BLaER1 treated with 17β-estradiol and CSF1 and Interleukin-3, amounts not matched to agents 10 nM and 100 nM (cell line): ENCODE measurements around the gene CLEC3B.
"Not testable (repeated sequence)": the region's sequence is repeated elsewhere in the genome, so short reads cannot be mapped to it uniquely, and the experiment has no call there.

Experiments
- H3K27ac ChIP-seq, 11 experiments: shearing (Covaris generic); formaldehyde crosslinking; 2 replicates each; pipeline ENCODE4 v1.8.1; 2022
- H3K27me3 ChIP-seq, 11 experiments: shearing (Covaris generic); formaldehyde crosslinking; 2 replicates each; pipeline ENCODE4 v1.8.1; 2022
- H3K36me3 ChIP-seq, 11 experiments: shearing (Covaris generic); formaldehyde crosslinking; 2 replicates each; pipeline ENCODE4 v1.8.1; 2022
- H3K4me1 ChIP-seq, 10 experiments: shearing (Covaris generic); formaldehyde crosslinking; 2 replicates each; pipeline ENCODE4 v1.8.1; 2022
- H3K4me2 ChIP-seq, 11 experiments: shearing (Covaris generic); formaldehyde crosslinking; 2 replicates each; pipeline ENCODE4 v1.8.1; 2022
- H3K4me3 ChIP-seq, 10 experiments: shearing (Covaris generic); formaldehyde crosslinking; 2 replicates each; pipeline ENCODE4 v1.8.1; 2022
- H3K9ac ChIP-seq, 11 experiments: shearing (Covaris generic); formaldehyde crosslinking; 2 replicates each; pipeline ENCODE4 v1.8.1; 2022
- H3K9me3 ChIP-seq, 11 experiments: shearing (Covaris generic); formaldehyde crosslinking; replicated peaks in 1 of 11; 2 replicates each; pipeline ENCODE4 v1.8.1; 2022
- H4K20me1 ChIP-seq, 11 experiments: shearing (Covaris generic); formaldehyde crosslinking; 2 replicates each; pipeline ENCODE4 v1.8.1; 2022
- Cebpa-rat ChIP-seq, 11 experiments: shearing (Covaris generic); IDR thresholded peaks; 2 replicates each; pipeline ENCODE4 v1.8.1; 2022

Gene CLEC3B, protein sequence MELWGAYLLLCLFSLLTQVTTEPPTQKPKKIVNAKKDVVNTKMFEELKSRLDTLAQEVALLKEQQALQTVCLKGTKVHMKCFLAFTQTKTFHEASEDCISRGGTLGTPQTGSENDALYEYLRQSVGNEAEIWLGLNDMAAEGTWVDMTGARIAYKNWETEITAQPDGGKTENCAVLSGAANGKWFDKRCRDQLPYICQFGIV

DNA sequence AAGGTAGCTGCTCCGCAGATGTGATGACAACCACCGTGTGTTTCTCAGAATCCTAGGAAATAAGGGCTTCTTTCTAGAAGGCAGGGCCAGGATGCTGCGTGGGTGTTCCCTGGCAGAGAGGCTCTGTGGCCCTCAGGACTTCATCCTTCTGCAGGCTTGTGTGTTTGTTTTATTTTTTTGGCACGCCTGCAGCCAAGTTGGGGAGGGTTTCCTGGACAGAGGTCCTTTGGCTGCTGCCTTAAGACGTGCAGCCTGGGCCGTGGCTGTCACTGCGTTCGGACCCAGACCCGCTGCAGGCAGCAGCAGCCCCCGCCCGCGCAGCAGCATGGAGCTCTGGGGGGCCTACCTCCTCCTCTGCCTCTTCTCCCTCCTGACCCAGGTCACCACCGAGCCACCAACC lies at the start of gene CLEC3B:
TSS of gene CLEC3B (plus strand) at position 266 of the 400 bp plus-strand sequence. CDS start at position 326, 60 bp downstream.
- H3K9me3 ChIP-seq, result no peaks in the 10 kb centered on the region
- no peak within 1 kb of the TSS for H3K9ac ChIP-seq
- peaks cover 0 to 30% (median 0%) of the 10 kb centered on the region in 10 experiments; a peak in 5 of 20 replicates for H3K4me1 ChIP-seq
- no peaks in the 10 kb centered on the region for H3K27me3 ChIP-seq
- H3K4me3 ChIP-seq, result no peak within 1 kb of the TSS
- peak within 1 kb of the TSS in 3 of 11 experiments; percentile 4 to 47 (median 36); a peak in 5 of 22 replicates for H3K4me2 ChIP-seq
- H3K27ac ChIP-seq, result no peak within 1 kb of the TSS
- no peak for TF ChIP-seq Cebpa-rat (IDR thresholded peaks at IDR 0.05)
- H4K20me1 ChIP-seq, result peaks cover 0 to 2% (median 0%) of the 10 kb centered on the region in 11 experiments; a peak in 1 of 22 replicates
- no peaks in the 10 kb centered on the region for H3K36me3 ChIP-seq

GRCh38 chr3:44981220-44981619 lies 44.9 kb upstream of the CLEC3B start:
- Histone ChIP-seq H3K9me3 (no peaks in the 10 kb centered on the region), H3K36me3 (peaks cover 0 to 71% (median 24%) of the 10 kb centered on the region in 11 experiments; a peak in 20 of 22 replicates), H3K27ac (no peak overlapping the region), H3K27me3 (no peaks in the 10 kb centered on the region), H3K4me1 (peaks cover 32 to 84% (median 47%) of the 10 kb centered on the region in 10 experiments), H3K9ac (no peak overlapping the region), H3K4me3 (no peak overlapping the region), H4K20me1 (peaks cover 30 to 71% (median 54%) of the 10 kb centered on the region in 11 experiments; a peak in 21 of 22 replicates), H3K4me2 (peak overlapping the region in 7 of 11 experiments; percentile 2 to 77 (median 25); a peak in 4 of 22 replicates)
- no peak for TF ChIP-seq Cebpa-rat (IDR thresholded peaks at IDR 0.05)

DNA sequence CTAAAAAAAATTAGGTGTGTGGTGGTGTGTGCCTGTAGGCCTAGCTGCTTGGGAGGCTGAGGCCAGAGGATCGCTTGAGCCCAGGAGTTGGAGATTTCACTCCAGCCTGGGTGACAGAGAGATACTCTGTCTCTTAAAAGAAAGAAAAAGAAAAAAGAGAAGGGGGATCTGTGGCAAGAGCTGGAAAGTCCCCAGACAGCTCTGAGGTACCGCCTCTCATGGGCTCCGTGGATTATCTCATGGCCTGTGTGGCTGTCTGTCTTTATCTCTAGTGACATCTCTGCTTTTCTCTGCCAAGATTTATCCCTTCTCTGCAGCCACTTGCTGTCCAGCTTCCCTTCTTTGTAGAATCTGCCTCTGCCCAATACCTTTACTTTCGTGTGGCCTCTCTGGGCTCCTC lies 44.4 kb upstream of the CLEC3B start:
- Histone ChIP-seq H3K4me1 (peaks cover 32 to 84% (median 46%) of the 10 kb centered on the region in 10 experiments), H3K36me3 (peaks cover 0 to 71% (median 24%) of the 10 kb centered on the region in 11 experiments; a peak in 20 of 22 replicates)
- TF ChIP-seq Cebpa-rat (IDR thresholded peaks at IDR 0.05), result no peak

DNA sequence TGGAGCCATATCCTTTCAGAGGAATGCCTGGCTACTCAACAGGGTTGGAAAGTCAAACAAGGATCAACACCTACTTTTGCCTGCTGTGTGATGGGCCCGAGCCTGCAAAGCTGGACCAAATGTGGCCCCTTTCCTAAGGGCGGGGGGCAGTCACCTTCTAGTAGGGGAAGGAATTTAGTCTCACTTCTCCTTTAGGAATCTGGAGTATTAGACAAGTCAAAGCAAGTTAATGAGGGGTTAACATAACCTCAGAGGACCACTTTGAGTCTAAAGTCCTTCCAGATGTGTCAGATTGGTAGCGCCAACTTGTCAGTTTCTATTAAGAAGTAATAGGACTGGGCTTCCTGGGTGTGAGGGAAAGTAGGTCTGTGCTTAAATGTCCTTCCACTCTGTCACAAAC lies 43.3 kb upstream of the CLEC3B start:
- Histone ChIP-seq H4K20me1 (peaks cover 33 to 86% (median 65%) of the 10 kb centered on the region in 11 experiments; a peak in 21 of 22 replicates), H3K4me1 (peaks cover 22 to 74% (median 35%) of the 10 kb centered on the region in 10 experiments; a peak in 19 of 20 replicates), H3K36me3 (peaks cover 0 to 70% (median 24%) of the 10 kb centered on the region in 11 experiments; a peak in 20 of 22 replicates), H3K27ac (no peak overlapping the region), H3K4me2 (peak overlapping the region in 5 of 11 experiments; percentile 19 to 77 (median 31); a peak in 7 of 22 replicates), H3K4me3 (no peak overlapping the region), H3K27me3 (no peaks in the 10 kb centered on the region), H3K9ac (no peak overlapping the region), H3K9me3 (no peaks in the 10 kb centered on the region)
- TF ChIP-seq Cebpa-rat (IDR thresholded peaks at IDR 0.05), result no peak

More for the DNA sequence above, 44.4 kb upstream of the CLEC3B start:
- Histone ChIP-seq H3K4me2 (peak overlapping the region in 5 of 11 experiments; percentile 5 to 77 (median 8); a peak in 2 of 22 replicates), H4K20me1 (peaks cover 30 to 76% (median 58%) of the 10 kb centered on the region in 11 experiments; a peak in 21 of 22 replicates), H3K27ac (no peak overlapping the region), H3K27me3 (no peaks in the 10 kb centered on the region), H3K9ac (no peak overlapping the region), H3K4me3 (no peak overlapping the region), H3K9me3 (no peaks in the 10 kb centered on the region)

DNA sequence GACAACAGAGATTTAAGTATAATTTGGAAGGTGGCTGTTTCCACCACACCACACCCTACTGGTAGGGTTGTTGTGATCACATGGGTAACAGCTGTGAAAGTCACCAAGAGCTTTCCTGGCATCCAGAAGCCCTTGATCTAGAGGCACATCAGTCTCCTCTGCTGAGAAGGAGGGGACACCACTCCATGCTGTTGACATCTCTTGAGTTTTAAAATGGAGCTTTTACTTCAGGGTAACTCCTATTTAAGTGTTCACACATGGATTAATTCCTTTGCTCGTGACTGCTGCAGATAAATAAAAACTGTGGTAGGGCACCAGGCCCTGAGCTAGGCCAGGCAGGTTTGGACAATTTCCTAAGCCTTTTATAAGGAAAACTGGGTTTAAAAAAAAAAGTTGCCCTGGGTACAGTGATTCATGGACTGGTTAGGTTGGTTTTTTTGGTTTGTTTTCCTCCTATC lies 42.6 kb upstream of the CLEC3B start:
- Histone ChIP-seq H3K27ac (no peak overlapping the region), H3K36me3 (peaks cover under 1 to 63% (median 24%) of the 10 kb centered on the region in 11 experiments; a peak in 21 of 22 replicates), H3K4me2 (peak overlapping the region in 2 of 11 experiments; percentile 54 to 77; a peak in 5 of 22 replicates), H3K9me3 (no peaks in the 10 kb centered on the region), H3K4me3 (no peak overlapping the region), H4K20me1 (peaks cover 36 to 90% (median 72%) of the 10 kb centered on the region in 11 experiments; a peak in 21 of 22 replicates), H3K9ac (no peak overlapping the region), H3K4me1 (peaks cover 15 to 67% (median 30%) of the 10 kb centered on the region in 10 experiments; a peak in 18 of 20 replicates), H3K27me3 (no peaks in the 10 kb centered on the region)
- TF ChIP-seq Cebpa-rat (IDR thresholded peaks at IDR 0.05), result no peak

GRCh38 chr3:44984335-44984734 lies 41.8 kb upstream of the CLEC3B start:
- Histone ChIP-seq H3K27me3 (no peaks in the 10 kb centered on the region), H4K20me1 (peaks cover 41 to 90% (median 79%) of the 10 kb centered on the region in 11 experiments; a peak in 21 of 22 replicates), H3K9ac (no peak overlapping the region), H3K4me1 (peaks cover 13 to 63% (median 29%) of the 10 kb centered on the region in 10 experiments; a peak in 18 of 20 replicates), H3K9me3 (no peaks in the 10 kb centered on the region), H3K4me2 (peak overlapping the region in 6 of 11 experiments; percentile 14 to 77 (median 39); a peak in 9 of 22 replicates), H3K4me3 (no peak overlapping the region), H3K27ac (no peak overlapping the region), H3K36me3 (peaks cover 9 to 64% (median 28%) of the 10 kb centered on the region in 11 experiments; a peak in 21 of 22 replicates)
- TF ChIP-seq Cebpa-rat (IDR thresholded peaks at IDR 0.05), result no peak

- H3K4me1 ChIP-seq, result peaks cover 6 to 58% (median 17%) of the 10 kb centered on the region in 10 experiments; a peak in 17 of 20 replicates
- not testable (repeated sequence) for H3K9me3 ChIP-seq, H3K9ac ChIP-seq, H3K4me3 ChIP-seq, H3K4me2 ChIP-seq, H3K27ac ChIP-seq, H3K27me3 ChIP-seq
- H3K36me3 ChIP-seq, result peaks cover 21 to 66% (median 45%) of the 10 kb centered on the region in 11 experiments
- H4K20me1 ChIP-seq, result peaks cover 31 to 90% (median 68%) of the 10 kb centered on the region in 11 experiments; a peak in 21 of 22 replicates
Observed at GRCh38 chr3:44986330-44986729, 39.8 kb upstream of the CLEC3B start.

GRCh38 chr3:44987332-44987731 lies 38.8 kb upstream of the CLEC3B start:
- Histone ChIP-seq H3K27me3 (no peaks in the 10 kb centered on the region), H3K36me3 (peaks cover 31 to 72% (median 55%) of the 10 kb centered on the region in 11 experiments), H3K4me3 (no peak overlapping the region), H3K9ac (no peak overlapping the region), H3K4me1 (peaks cover 5 to 48% (median 15%) of the 10 kb centered on the region in 10 experiments; a peak in 15 of 20 replicates), H4K20me1 (peaks cover 27 to 83% (median 58%) of the 10 kb centered on the region in 11 experiments; a peak in 20 of 22 replicates), H3K9me3 (no peaks in the 10 kb centered on the region), H3K4me2 (no peak overlapping the region), H3K27ac (no peak overlapping the region)
- TF ChIP-seq Cebpa-rat (IDR thresholded peaks at IDR 0.05), result no peak

GRCh38 chr3:44988073-44988472 lies 38.0 kb upstream of the CLEC3B start:
- H3K9me3 ChIP-seq, result no peaks in the 10 kb centered on the region
- H3K27ac ChIP-seq, result no peak overlapping the region

More at GRCh38 chr3:44988073-44988472, 38.0 kb upstream of the CLEC3B start:
- no peak overlapping the region for H3K4me2 ChIP-seq
- H4K20me1 ChIP-seq, result peaks cover 20 to 78% (median 54%) of the 10 kb centered on the region in 11 experiments; a peak in 20 of 22 replicates
- no peaks in the 10 kb centered on the region for H3K27me3 ChIP-seq
- TF ChIP-seq Cebpa-rat (IDR thresholded peaks at IDR 0.05), result no peak
- H3K4me1 ChIP-seq, result peaks cover 5 to 43% (median 9%) of the 10 kb centered on the region in 10 experiments; a peak in 14 of 20 replicates
- no peak overlapping the region for H3K4me3 ChIP-seq
- H3K36me3 ChIP-seq, result peaks cover 39 to 72% (median 60%) of the 10 kb centered on the region in 11 experiments
- no peak overlapping the region for H3K9ac ChIP-seq
